Spleen (tissue), 13 donors: ENCODE results near the gene IRF2. TPM values are rescaled to one million over a fixed set of nuclear protein-coding genes. Genes with fewer than 3 reads are reported as not detected.
A peak's percentile ranks its signal among the peaks of the same experiment; 100 is the strongest.

Experiments used
- DNase-seq: peaks from one replicate; pipeline ENCODE4 v3.0.0-alpha.2; 2020
- H3K27ac ChIP-seq, 8 donors: fragments of 200-600 bp; sonication (generic) in 7 of 8; 1 replicate in 4 of 8; 2 replicates in 4 of 8; pipeline versions ENCODE4 v1.5.0 to v1.8.0; 2016 to 2021; ENCODE audit warnings: inconsistent platforms in 4 of 8, mild to moderate bottlenecking in 4 of 8, moderate library complexity in 1 of 8
- H3K27me3 ChIP-seq, 7 donors: fragments of 200-600 bp; sonication (generic) in 6 of 7; replicated peaks in 1 of 7; 1 replicate in 4 of 7; 2 replicates in 3 of 7; pipeline versions ENCODE4 v1.5.0 to v1.8.0; 2016 to 2021; ENCODE audit warnings: inconsistent platforms in 3 of 7, mild to moderate bottlenecking in 1 of 7
- H3K36me3 ChIP-seq, 6 donors: fragments of 200-600 bp; sonication (generic) in 5 of 6; 1 replicate in 4 of 6; 2 replicates in 2 of 6; pipeline versions ENCODE4 v1.5.0 to v1.8.0; 2016 to 2021; ENCODE audit warnings: inconsistent platforms in 2 of 6
- H3K4me1 ChIP-seq, 6 donors: fragments of 200-600 bp; sonication (generic) in 5 of 6; 1 replicate in 3 of 6; 2 replicates in 3 of 6; pipeline versions ENCODE4 v1.5.0 to v1.8.0; 2016 to 2021; ENCODE audit warnings: inconsistent platforms in 3 of 6
- H3K4me3 ChIP-seq, 8 donors: fragments of 200-600 bp; sonication (generic) in 7 of 8; 1 replicate in 4 of 8; 2 replicates in 4 of 8; pipeline versions ENCODE4 v1.5.0 to v1.8.0; 2016 to 2021; ENCODE audit warnings: inconsistent platforms in 4 of 8, mild to moderate bottlenecking in 4 of 8, moderate library complexity in 2 of 8
- H3K9me3 ChIP-seq, 8 donors: fragments of 200-600 bp; sonication (generic) in 7 of 8; 1 replicate in 4 of 8; 2 replicates in 4 of 8; pipeline versions ENCODE4 v1.5.0 to v1.8.0; 2016 to 2021; ENCODE audit warnings: inconsistent platforms in 4 of 8
- CTCF ChIP-seq, 11 experiments: fragments of 200-600 bp in 7 of 11; fragments of 450-650 bp in 4 of 11; sonication (generic) in 4 of 11; IDR thresholded peaks in 8 of 11; conservative IDR thresholded peaks in 3 of 11; 1 replicate in 7 of 11; 2 replicates in 4 of 11; pipeline versions ENCODE4 v1.4.0 to v1.8.0; 2016 to 2021; ENCODE audit warnings: antibody characterized with exemption in 11 of 11, inconsistent platforms in 4 of 11, mild to moderate bottlenecking in 1 of 11
- POLR2A ChIP-seq, 3 donors: fragments of 450-650 bp; IDR thresholded peaks; one replicate each; pipeline ENCODE4 v1.5.1; 2017; ENCODE audit warnings: antibody characterized with exemption in 3 of 3, mild to moderate bottlenecking in 1 of 3
- POLR2AphosphoS5 ChIP-seq, 3 donors: sonication (generic); formaldehyde crosslinking; IDR thresholded peaks; one replicate each; pipeline ENCODE4 v1.5.1; 2017; ENCODE audit warnings: antibody characterized with exemption in 3 of 3
- WGBS, 5 donors: extraction: QIAGEN DNeasy Blood & Tissue Kit in 3 of 5; methylation state at CpG; one replicate each; pipeline versions ENCODE4 v1.1.5 to v1.1.7; 2013 to 2018; 5-methylcytosine and 5-hydroxymethylcytosine counted together
- intact Hi-C: fragments of 100-400 bp; cut with DNase I; formaldehyde crosslinking; loops from one replicate; pipeline ENCODE4 v1.15.0; 2023; ENCODE audit warnings: low total_unique reads
- long read RNA-seq, 2 donors: transcript quantifications; one replicate each; lab custom pipeline, GENCODE V29; 2026
- polyA plus RNA-seq, 3 donors: library from polyadenylated mRNA; stranded (reverse); fragments of 200-250 nt; gene quantifications; one replicate each; pipeline ENCODE4 v1.2.1, GENCODE V29; 2013
- total RNA-seq, 7 donors: library from RNA; depleted of rRNA in 3 of 7; stranded (reverse); fragments of >200 nt in 3 of 7; fragmentation: NEBNext Ultra II Directional in 4 of 7; extraction: Animal tissue kit (Norgen Biotek cat#: 25700) in 4 of 7; gene quantifications; one replicate each; pipeline versions ENCODE4 v1.1.0 to v1.2.1, GENCODE V29; 2016 to 2021
- donor health status: healthy with polysubstance abuse.
- donor health status: DM: no; HTN: no; CAD: no; lungs with moderate emphysema.
- donor health status: DM: no; HTN: no; CAD: no.
- donor health status: Bipolar disorder and iron deficiency.
- donor health status: healthy.
- donor health status: DM: no; HTN: no; CAD: no.
- donor health status: DM: yes; HTN: yes; CAD: no.

The IRF2 gene
- total RNA-seq (100 to 1,000 TPM in 1 of 7 donors, 10 to 100 TPM in 6; 83.2 to 101 (median 90.1) TPM), polyA plus RNA-seq (10 to 100 TPM; 27.1 to 44.5 (median 42.4) TPM)
- long read RNA-seq, donor 1, transcript IRF2-201 (9 exons, 2,303 nt), result major isoform, 12 of 18 reads
- long read RNA-seq, donor 1, partial matches to known transcripts, result 0 of 18 reads
- long read RNA-seq, donor 1, other reads (novel, unspliced or antisense), result 6 of 18 reads
- long read RNA-seq, donor 2, transcript IRF2-201 (9 exons, 2,303 nt), result major isoform, 7 of 7 reads
- long read RNA-seq, donor 2, partial matches to known transcripts, result 0 of 7 reads
- long read RNA-seq, donor 2, other reads (novel, unspliced or antisense), result 0 of 7 reads

GRCh38 chr4:184474263-184475095 lies at the start of gene IRF2:
TSS of gene IRF2 (minus strand) at chr4:184474550. CDS start at chr4:184429064, 45,486 bp downstream.
- Histone ChIP-seq H3K27me3 (no peaks in the 10 kb centered on the region), H3K4me1 (peaks cover 49 to 76% (median 67%) of the 10 kb centered on the region in 6 donors), H3K27ac (peak within 1 kb of the TSS; percentile 96 to 100 (median 100)), H3K4me3 (peak within 1 kb of the TSS; percentile 60 to 87 (median 80)), H3K9me3 (no peaks in the 10 kb centered on the region), H3K36me3 (peaks cover 0 to 5% (median 0%) of the 10 kb centered on the region in 6 donors)
- intact Hi-C loops, result loop anchor here (10.0 kb wide), 4 partner anchors 60 to 210 kb away; no protein-coding TSS in a partner anchor
- TF ChIP-seq POLR2A (IDR thresholded peaks at IDR 0.05) (peak; percentile 91 to 97 (median 96)), CTCF (IDR thresholded peaks at IDR 0.05 in 8 of 11, conservative IDR thresholded peaks at IDR 0.05 in 3 of 11) (peak in 8 of 11 experiments; percentile 24 to 70 (median 54)), POLR2AphosphoS5 (IDR thresholded peaks at IDR 0.05) (peak; percentile 99 to 100 (median 100))
- 0 to 1% (median 1%) methylated on average over 23 to 66 of the region's 66 CpGs for WGBS, 5 donors
- peak; percentile 99 for DNase-seq

DNA sequence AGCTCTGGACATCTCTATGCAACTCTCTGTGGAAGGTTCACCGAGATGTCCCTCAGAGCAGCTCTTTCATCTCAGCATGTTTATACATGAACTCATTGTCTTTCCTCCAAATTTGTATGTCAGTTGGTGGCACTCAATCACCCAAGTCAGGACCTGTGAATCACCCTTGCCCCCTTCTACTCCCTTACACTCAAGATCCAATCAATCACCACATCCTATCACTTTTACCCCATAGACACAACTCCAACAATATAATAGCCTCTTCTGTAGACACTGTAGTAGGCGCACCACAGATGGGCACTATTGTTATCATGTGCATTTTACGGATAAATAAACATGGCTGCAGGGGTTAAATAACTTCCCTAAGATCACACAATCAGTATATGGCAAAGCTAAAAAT lies 41.3 kb upstream of the IRF2 start:
- no peak for DNase-seq
- no peaks in the 10 kb centered on the region for H3K27me3 ChIP-seq
- H3K36me3 ChIP-seq, result no peaks in the 10 kb centered on the region
- H3K4me1 ChIP-seq, result peaks cover 0 to 35% (median 19%) of the 10 kb centered on the region in 6 donors
- 85 to 95% (median 90%) methylated on average over 3 of the region's 3 CpGs for WGBS, 5 donors
- intact Hi-C loops, result no loop called here
- H3K4me3 ChIP-seq, result no peak overlapping the region
- peaks cover 0 to 17% (median 5%) of the 10 kb centered on the region in 8 donors for H3K9me3 ChIP-seq
- TF ChIP-seq CTCF (IDR thresholded peaks at IDR 0.05 in 8 of 11, conservative IDR thresholded peaks at IDR 0.05 in 3 of 11) (no peak), POLR2A (IDR thresholded peaks at IDR 0.05) (no peak), POLR2AphosphoS5 (IDR thresholded peaks at IDR 0.05) (no peak)
- peak overlapping the region in 2 of 8 donors; percentile 63 to 67 for H3K27ac ChIP-seq

DNA sequence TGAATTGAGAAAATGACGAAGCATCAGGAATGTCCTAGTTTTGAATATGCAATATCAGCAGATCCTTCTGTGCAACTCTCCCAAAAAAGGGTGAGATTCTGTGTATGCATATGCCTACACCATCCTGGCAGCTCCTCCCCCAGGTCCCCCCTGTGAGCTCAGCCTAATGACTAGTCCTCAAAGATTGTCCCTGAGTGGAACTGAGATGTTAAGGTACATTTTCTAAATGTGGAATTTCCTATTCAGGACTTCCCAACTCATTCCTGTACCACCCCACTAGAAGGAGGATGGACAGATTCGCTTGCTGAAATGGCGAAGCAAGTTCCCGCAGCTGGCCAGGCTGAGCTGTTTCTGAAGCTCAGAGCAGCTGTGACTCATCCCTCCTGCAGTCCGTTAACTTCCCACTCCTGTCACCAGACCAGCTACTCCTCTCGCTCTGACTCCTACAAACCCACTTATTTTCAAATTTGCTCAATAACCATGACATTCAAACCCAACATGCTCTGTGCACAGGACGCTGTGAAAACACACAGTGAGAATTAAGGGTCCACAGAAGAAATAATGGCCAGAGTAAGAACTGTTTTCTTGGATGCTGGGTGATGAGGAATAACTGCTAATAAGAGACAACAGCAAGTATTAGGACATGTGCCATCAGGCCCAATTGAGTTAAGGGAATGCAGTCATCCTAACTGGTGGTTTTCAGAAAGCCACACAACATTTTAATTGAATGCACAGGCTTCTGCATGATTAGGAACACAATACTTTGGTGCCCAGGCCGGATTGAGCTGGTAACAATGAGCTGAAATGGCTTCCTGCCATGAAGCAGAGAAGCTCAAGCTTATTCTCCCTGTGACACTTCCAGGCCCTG lies 40.0 kb upstream of the IRF2 start:
- 25 to 47% (median 28%) methylated on average over 8 of the region's 8 CpGs for WGBS, 5 donors
- Histone ChIP-seq H3K4me1 (peaks cover 0 to 43% (median 19%) of the 10 kb centered on the region in 6 donors), H3K4me3 (peak overlapping the region in 1 of 8 donors; percentile 23), H3K27ac (peak overlapping the region in 7 of 8 donors; percentile 50 to 72 (median 61)), H3K9me3 (peaks cover 0 to 15% (median 5%) of the 10 kb centered on the region in 8 donors), H3K36me3 (no peaks in the 10 kb centered on the region), H3K27me3 (no peaks in the 10 kb centered on the region)
- no peak for TF ChIP-seq CTCF (IDR thresholded peaks at IDR 0.05 in 8 of 11, conservative IDR thresholded peaks at IDR 0.05 in 3 of 11)
- peak in 1 of 3 donors; percentile 41 for TF ChIP-seq POLR2AphosphoS5 (IDR thresholded peaks at IDR 0.05)
- peak; percentile 83 for DNase-seq
- intact Hi-C loops, result no loop called here
